Uterus (tissue), 4 donors: ENCODE measurements around the gene UBE4B. TPM values are rescaled to one million over a fixed set of nuclear protein-coding genes. Genes with fewer than 3 reads are reported as not detected.

ENCODE experiments used
- DNase-seq, 2 donors: peaks; one replicate each; pipeline ENCODE4 v3.0.0-alpha.2; 2019 to 2020
- H3K27ac ChIP-seq, 2 donors: fragments of 200-600 bp; sonication (generic); 1 replicate in 1 of 2; 2 replicates in 1 of 2; pipeline ENCODE4 v1.5.1; 2016 to 2018
- H3K27me3 ChIP-seq, 2 donors: fragments of 200-600 bp; sonication (generic); one replicate each; pipeline ENCODE4 v1.5.1; 2018 to 2019; ENCODE audit warnings: control low read depth in 1 of 2
- H3K36me3 ChIP-seq, 2 donors: fragments of 200-600 bp; sonication (generic); one replicate each; pipeline ENCODE4 v1.5.1; 2019; ENCODE audit warnings: control low read depth in 1 of 2
- H3K4me1 ChIP-seq, 2 donors: fragments of 200-600 bp; sonication (generic); one replicate each; pipeline ENCODE4 v1.5.1; 2018 to 2019; ENCODE audit warnings: control low read depth in 1 of 2
- H3K4me3 ChIP-seq, 2 donors: fragments of 200-600 bp; sonication (generic); 1 replicate in 1 of 2; 2 replicates in 1 of 2; pipeline ENCODE4 v1.5.1; 2018 to 2019; ENCODE audit warnings: mild to moderate bottlenecking in 1 of 2
- H3K9me3 ChIP-seq, 2 donors: fragments of 200-600 bp; sonication (generic); one replicate each; pipeline ENCODE4 v1.5.1; 2019; ENCODE audit warnings: control low read depth in 1 of 2
- POLR2A ChIP-seq, 2 donors: fragments of 450-650 bp; IDR thresholded peaks; one replicate each; pipeline ENCODE4 v1.6.1; 2016; ENCODE audit warnings: antibody characterized with exemption in 2 of 2, mild to moderate bottlenecking in 1 of 2, moderate library complexity in 1 of 2
- intact Hi-C: fragments of 100-400 bp; cut with DNase I; formaldehyde crosslinking; loops from one replicate; pipeline ENCODE4 v1.15.1; 2023; ENCODE audit warnings: low total_unique reads
- total RNA-seq, 4 donors: library from RNA; depleted of rRNA in 3 of 4; stranded (reverse); fragments of >200 nt in 3 of 4; gene quantifications; one replicate each; pipeline versions ENCODE4 v1.1.0 to v1.2.4, GENCODE V29; 2014 to 2023
- TF ChIP-seq, protein P1 (sequence below), 4 experiments: fragments of 200-600 bp in 2 of 4; fragments of 450-650 bp in 2 of 4; sonication (generic) in 2 of 4; IDR thresholded peaks; one replicate each; pipeline ENCODE4 v1.5.1; 2016 to 2019; ENCODE audit warnings: antibody characterized with exemption in 4 of 4, mild to moderate bottlenecking in 2 of 4, moderate library complexity in 1 of 4
- donor health status: DM: yes; HTN: yes; CAD: no.

Gene UBE4B
- total RNA-seq, 4 donors from 2014 or later, result 15.4 to 54.2 (median 30.4) TPM

DNA sequence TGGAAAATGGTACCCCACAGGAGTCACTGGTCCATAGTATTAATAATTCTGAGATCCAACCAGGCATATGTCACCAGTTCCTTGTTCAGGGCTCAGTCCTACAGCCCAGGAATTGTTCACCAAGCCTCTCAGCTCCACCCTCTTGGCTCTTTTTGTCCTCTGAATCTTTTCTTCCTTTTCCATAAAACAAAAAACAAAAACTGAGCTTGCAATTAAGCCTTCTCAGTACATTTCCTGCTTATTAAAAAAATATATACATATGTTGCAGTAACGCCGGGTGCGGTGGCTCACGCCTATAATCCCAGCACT is 154.2 kb downstream of the UBE4B start:
- Histone ChIP-seq H3K4me3 (no peak overlapping the region), H3K9me3 (no peaks in the 10 kb centered on the region), H3K27ac (no peak overlapping the region), H3K27me3 (no peaks in the 10 kb centered on the region), H3K4me1 (no peaks in the 10 kb centered on the region), H3K36me3 (no peaks in the 10 kb centered on the region)
- TF ChIP-seq, protein P1, sequence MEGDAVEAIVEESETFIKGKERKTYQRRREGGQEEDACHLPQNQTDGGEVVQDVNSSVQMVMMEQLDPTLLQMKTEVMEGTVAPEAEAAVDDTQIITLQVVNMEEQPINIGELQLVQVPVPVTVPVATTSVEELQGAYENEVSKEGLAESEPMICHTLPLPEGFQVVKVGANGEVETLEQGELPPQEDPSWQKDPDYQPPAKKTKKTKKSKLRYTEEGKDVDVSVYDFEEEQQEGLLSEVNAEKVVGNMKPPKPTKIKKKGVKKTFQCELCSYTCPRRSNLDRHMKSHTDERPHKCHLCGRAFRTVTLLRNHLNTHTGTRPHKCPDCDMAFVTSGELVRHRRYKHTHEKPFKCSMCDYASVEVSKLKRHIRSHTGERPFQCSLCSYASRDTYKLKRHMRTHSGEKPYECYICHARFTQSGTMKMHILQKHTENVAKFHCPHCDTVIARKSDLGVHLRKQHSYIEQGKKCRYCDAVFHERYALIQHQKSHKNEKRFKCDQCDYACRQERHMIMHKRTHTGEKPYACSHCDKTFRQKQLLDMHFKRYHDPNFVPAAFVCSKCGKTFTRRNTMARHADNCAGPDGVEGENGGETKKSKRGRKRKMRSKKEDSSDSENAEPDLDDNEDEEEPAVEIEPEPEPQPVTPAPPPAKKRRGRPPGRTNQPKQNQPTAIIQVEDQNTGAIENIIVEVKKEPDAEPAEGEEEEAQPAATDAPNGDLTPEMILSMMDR (IDR thresholded peaks at IDR 0.05), result no peak
- no peak for TF ChIP-seq POLR2A (IDR thresholded peaks at IDR 0.05)
- DNase-seq, result no peak
- intact Hi-C loops, result no loop called here

DNA sequence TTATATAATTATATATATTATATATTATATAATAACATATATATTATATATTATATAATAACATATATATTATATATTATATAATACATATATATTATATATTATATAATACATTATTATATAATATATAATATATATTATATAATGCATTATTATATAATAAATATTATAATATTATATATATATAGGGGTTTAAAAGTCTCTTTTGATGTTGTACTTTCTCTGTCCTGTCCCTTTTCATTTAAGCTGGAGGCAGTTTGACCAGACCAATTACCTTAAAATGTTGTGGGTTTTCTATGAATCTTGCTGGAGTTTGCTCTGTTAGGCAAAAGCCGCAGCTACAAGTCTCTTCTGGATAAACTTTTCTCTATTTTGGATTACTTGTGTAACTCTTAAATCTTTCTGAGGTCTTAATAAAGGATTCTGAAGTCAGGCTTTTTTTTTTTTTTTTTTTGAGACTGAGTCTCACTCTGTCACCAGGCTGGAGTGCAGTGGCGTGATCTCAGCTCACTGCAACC is 155.4 kb downstream of the UBE4B start:
- TF ChIP-seq, protein P1 (IDR thresholded peaks at IDR 0.05), result no peak
- no peak for TF ChIP-seq POLR2A (IDR thresholded peaks at IDR 0.05)
- H3K36me3 ChIP-seq, result no peaks in the 10 kb centered on the region
- no peak overlapping the region for H3K27ac ChIP-seq
- no peak for DNase-seq
- no peaks in the 10 kb centered on the region for H3K9me3 ChIP-seq
- intact Hi-C loops, result no loop called here
- H3K4me1 ChIP-seq, result no peaks in the 10 kb centered on the region
- H3K4me3 ChIP-seq, result no peak overlapping the region
- H3K27me3 ChIP-seq, result no peaks in the 10 kb centered on the region

DNA sequence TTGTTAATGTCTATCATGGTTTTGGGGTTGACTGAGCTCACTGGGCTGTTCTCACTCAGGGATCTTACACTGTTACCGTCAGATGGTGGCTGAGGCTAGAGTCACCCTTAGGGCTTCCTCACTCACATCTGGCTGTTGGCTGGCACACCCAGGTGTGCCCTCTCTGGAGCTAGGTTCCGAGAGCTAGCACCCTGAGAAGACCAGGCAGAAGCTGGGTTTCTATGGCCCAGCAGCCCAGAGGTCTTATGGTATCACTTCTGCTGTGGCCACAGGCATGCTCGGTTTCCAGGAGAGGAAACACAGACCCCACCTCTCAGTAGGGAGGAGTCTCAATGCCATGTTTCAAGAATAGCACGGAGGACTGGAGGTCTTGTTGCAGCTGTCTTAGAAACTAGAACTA is 156.9 kb downstream of the UBE4B start:
- Histone ChIP-seq H3K9me3 (no peaks in the 10 kb centered on the region), H3K27ac (no peak overlapping the region), H3K36me3 (no peaks in the 10 kb centered on the region), H3K27me3 (no peaks in the 10 kb centered on the region), H3K4me3 (no peak overlapping the region), H3K4me1 (no peaks in the 10 kb centered on the region)
- DNase-seq, result no peak
- intact Hi-C loops, result no loop called here
- TF ChIP-seq, protein P1 (IDR thresholded peaks at IDR 0.05), result no peak

DNA sequence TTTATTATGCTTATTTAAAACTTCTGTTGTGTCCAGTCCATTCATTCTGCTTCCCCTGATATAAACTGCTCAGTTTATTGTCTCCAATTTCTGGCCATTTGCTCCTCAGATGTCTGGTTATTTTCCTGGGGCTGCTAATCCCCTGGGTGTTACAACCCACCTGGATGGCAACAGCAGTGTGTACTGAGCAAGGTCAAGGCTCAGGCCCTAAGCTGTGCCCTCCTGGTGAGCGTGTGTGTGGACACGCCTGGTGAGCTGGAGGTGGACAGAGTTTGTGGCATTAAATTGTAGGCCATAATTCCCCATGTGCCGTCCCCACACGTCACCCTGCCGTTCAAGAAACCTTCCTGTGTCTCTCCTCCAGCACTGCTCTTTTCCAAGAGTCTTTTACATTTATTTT is 159.5 kb downstream of the UBE4B start:
- Histone ChIP-seq H3K36me3 (no peaks in the 10 kb centered on the region), H3K9me3 (no peaks in the 10 kb centered on the region), H3K4me1 (no peaks in the 10 kb centered on the region), H3K27ac (no peak overlapping the region), H3K4me3 (no peak overlapping the region), H3K27me3 (no peaks in the 10 kb centered on the region)
- no peak for DNase-seq
- TF ChIP-seq, protein P1 (IDR thresholded peaks at IDR 0.05), result no peak
- TF ChIP-seq POLR2A (IDR thresholded peaks at IDR 0.05), result no peak
- intact Hi-C loops, result no loop called here

DNA sequence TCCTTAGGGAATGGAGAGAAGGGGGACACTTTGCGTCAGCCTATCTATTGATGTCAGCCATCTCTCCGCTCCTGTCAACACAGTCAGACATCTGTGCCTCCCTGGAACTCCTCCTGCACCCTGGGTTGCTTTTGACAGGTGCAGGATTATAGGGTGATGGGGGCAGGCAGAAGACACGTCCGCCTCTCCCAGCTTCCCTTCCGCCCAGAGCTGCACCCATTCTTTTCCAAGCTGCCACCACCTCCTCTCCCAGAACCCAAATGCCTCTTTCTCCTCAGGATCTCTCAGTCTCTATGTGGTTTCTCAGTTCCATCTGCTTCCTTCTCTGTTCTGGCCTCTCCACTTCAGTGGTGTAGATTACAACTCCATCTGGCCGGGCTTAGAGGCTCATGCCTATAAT is 160.5 kb downstream of the UBE4B start:
- DNase-seq, result no peak
- H3K4me1 ChIP-seq, result no peaks in the 10 kb centered on the region
- no peak overlapping the region for H3K4me3 ChIP-seq
- TF ChIP-seq POLR2A (IDR thresholded peaks at IDR 0.05), result no peak
- TF ChIP-seq, protein P1 (IDR thresholded peaks at IDR 0.05), result no peak
- no peaks in the 10 kb centered on the region for H3K9me3 ChIP-seq
- no peak overlapping the region for H3K27ac ChIP-seq
- H3K36me3 ChIP-seq, result no peaks in the 10 kb centered on the region
- no peaks in the 10 kb centered on the region for H3K27me3 ChIP-seq
- intact Hi-C loops, result no loop called here
